ENCODE measurements around the gene ATP11A. TPM values are rescaled to one million over a fixed set of nuclear protein-coding genes. Genes with fewer than 3 reads are reported as not detected.

ATP11A gene
- total and polyA plus RNA-seq, 7 donors, result 3.9 to 48.6 (median 26.4) TPM

- Histone ChIP-seq H3K36me3 (ENCODE audit: insufficient read depth in 1 of 2, low read depth in 1 of 2) (peaks cover 0 to 69% of the 10 kb centered on the region in 2 donors), H3K27me3 (ENCODE audit: insufficient read depth in 3 of 3, low read length in 2 of 3) (no peaks in the 10 kb centered on the region), H3K9me3 (peaks cover 7% of the 10 kb centered on the region), H3K27ac (no peak overlapping the region), H3K4me1 (no peaks in the 10 kb centered on the region), H3K4me3 (no peak overlapping the region)
- intact Hi-C loops (cut with DNase I), result no loop called here
- WGBS, 3 donors, result 89 to 93% (median 90%) methylated on average over 13 of the region's 13 CpGs
- ATAC-seq, result no peak
- TF ChIP-seq, protein P1, sequence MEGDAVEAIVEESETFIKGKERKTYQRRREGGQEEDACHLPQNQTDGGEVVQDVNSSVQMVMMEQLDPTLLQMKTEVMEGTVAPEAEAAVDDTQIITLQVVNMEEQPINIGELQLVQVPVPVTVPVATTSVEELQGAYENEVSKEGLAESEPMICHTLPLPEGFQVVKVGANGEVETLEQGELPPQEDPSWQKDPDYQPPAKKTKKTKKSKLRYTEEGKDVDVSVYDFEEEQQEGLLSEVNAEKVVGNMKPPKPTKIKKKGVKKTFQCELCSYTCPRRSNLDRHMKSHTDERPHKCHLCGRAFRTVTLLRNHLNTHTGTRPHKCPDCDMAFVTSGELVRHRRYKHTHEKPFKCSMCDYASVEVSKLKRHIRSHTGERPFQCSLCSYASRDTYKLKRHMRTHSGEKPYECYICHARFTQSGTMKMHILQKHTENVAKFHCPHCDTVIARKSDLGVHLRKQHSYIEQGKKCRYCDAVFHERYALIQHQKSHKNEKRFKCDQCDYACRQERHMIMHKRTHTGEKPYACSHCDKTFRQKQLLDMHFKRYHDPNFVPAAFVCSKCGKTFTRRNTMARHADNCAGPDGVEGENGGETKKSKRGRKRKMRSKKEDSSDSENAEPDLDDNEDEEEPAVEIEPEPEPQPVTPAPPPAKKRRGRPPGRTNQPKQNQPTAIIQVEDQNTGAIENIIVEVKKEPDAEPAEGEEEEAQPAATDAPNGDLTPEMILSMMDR (IDR thresholded peaks at IDR 0.05), result no peak
- DNase-seq, result no peak
These were observed 161.5 kb downstream of the ATP11A start for GRCh38 chr13:112851107-112852038.

GRCh38 chr13:112852392-112852791 is 162.6 kb downstream of the ATP11A start:
- ATAC-seq (no peak), DNase-seq (no peak)
- WGBS, 3 donors, result 93 to 95% (median 93%) methylated on average over 14 to 15 of the region's 15 CpGs
- TF ChIP-seq, protein P1 (IDR thresholded peaks at IDR 0.05), result no peak
- H3K4me3 ChIP-seq, result no peak overlapping the region
- intact Hi-C loops (cut with DNase I), result no loop called here
- H3K27me3 ChIP-seq (ENCODE audit: insufficient read depth in 3 of 3, low read length in 2 of 3), result no peaks in the 10 kb centered on the region
- peaks cover 7% of the 10 kb centered on the region for H3K9me3 ChIP-seq
- H3K27ac ChIP-seq, result no peak overlapping the region
- no peaks in the 10 kb centered on the region for H3K4me1 ChIP-seq
- H3K36me3 ChIP-seq (ENCODE audit: insufficient read depth in 1 of 2, low read depth in 1 of 2), result peaks cover 0 to 68% of the 10 kb centered on the region in 2 donors

DNA sequence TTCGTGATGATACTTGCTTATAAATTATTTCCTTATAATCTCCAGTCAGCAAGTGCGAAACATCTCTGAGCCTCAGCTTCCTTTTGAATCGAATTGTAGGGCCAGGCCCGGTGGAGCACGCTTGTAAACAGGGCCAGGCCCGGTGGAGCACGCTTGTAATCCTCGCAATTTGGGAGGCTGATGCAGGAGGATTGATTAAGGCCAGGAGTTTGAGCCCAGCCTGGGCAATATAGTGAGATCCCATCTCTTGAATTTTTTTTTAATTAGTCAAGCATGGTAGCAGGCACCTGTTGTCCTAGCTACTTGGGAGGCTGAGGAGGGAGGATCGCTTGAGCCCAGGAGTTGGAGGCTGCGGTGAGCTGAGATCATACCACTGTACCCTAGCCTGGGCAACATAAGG is 163.0 kb downstream of the ATP11A start:
- WGBS, 3 donors, result 98 to 99% (median 98%) methylated on average over 10 of the region's 10 CpGs
- H3K27me3 ChIP-seq (ENCODE audit: insufficient read depth in 3 of 3, low read length in 2 of 3), result no peaks in the 10 kb centered on the region
- no peak overlapping the region for H3K4me3 ChIP-seq
- TF ChIP-seq, protein P1 (IDR thresholded peaks at IDR 0.05), result no peak
- intact Hi-C loops (cut with DNase I), result no loop called here
- no peak for DNase-seq
- no peak for ATAC-seq
- H3K9me3 ChIP-seq, result peaks cover 5% of the 10 kb centered on the region
- peaks cover under 1 to 72% of the 10 kb centered on the region in 2 donors for H3K36me3 ChIP-seq (ENCODE audit: insufficient read depth in 1 of 2, low read depth in 1 of 2)
- H3K27ac ChIP-seq, result no peak overlapping the region
- no peaks in the 10 kb centered on the region for H3K4me1 ChIP-seq

GRCh38 chr13:112854321-112854720 is 164.5 kb downstream of the ATP11A start:
- Histone ChIP-seq H3K4me1 (no peaks in the 10 kb centered on the region), H3K4me3 (no peak overlapping the region), H3K27ac (no peak overlapping the region), H3K27me3 (ENCODE audit: insufficient read depth in 3 of 3, low read length in 2 of 3) (no peaks in the 10 kb centered on the region), H3K9me3 (no peaks in the 10 kb centered on the region), H3K36me3 (ENCODE audit: insufficient read depth in 1 of 2, low read depth in 1 of 2) (peaks cover 3 to 87% of the 10 kb centered on the region in 2 donors)
- DNase-seq (no peak), ATAC-seq (no peak)
- intact Hi-C loops (cut with DNase I), result no loop called here
- TF ChIP-seq, protein P1 (IDR thresholded peaks at IDR 0.05), result no peak
- WGBS, 3 donors, result 93 to 96% (median 94%) methylated on average over 25 of the region's 25 CpGs

Measured in psoas muscle (tissue), 8 donors.